ENCODE results near the gene ZGPAT. TPM values are rescaled to one million over a fixed set of nuclear protein-coding genes. Genes with fewer than 3 reads are reported as not detected.

The ZGPAT gene
- total and polyA plus RNA-seq, 9 of the 15 experiments (the other 6 are each of a cell fraction or from before 2014, with no cell fraction given), result 0.14 to 26.6 (median 7.4) TPM

- TF ChIP-seq ZNF175 (CRISPR knock-in tag; IDR thresholded peaks at IDR 0.05; ENCODE audit: low read depth) (no peak), NR0B1 (IDR thresholded peaks at IDR 0.05; ENCODE audit: partially characterized antibody) (no peak), KDM1A (IDR thresholded peaks at IDR 0.05) (no peak), HDAC1 (IDR thresholded peaks at IDR 0.05) (peak in 1 of 2 experiments; percentile 81; a peak in 2 of 4 replicates), ZBTB5 (IDR thresholded peaks at IDR 0.05) (no peak), ZNF695 (CRISPR knock-in tag; IDR thresholded peaks at IDR 0.05) (no peak), ZNF785 (CRISPR knock-in tag; IDR thresholded peaks at IDR 0.05) (no peak), RBM39 (optimal IDR thresholded peaks at IDR 0.05; ENCODE audit: low read depth, low read length) (no peak), ZNF76 (CRISPR knock-in tag; IDR thresholded peaks at IDR 0.05; ENCODE audit: borderline replicate concordance) (no peak), ZNF3 (CRISPR knock-in tag; IDR thresholded peaks at IDR 0.05) (no peak), ZNF263 (CRISPR knock-in tag; IDR thresholded peaks at IDR 0.05; ENCODE audit: borderline replicate concordance) (peak; percentile 29; the same call in 1 of the 2 replicates), TAL1 (IDR thresholded peaks at IDR 0.05) (no peak), GABPA (tag; conservative IDR thresholded peaks at IDR 0.05; ENCODE audit: low read depth) (no peak), ZBTB7A (IDR thresholded peaks at IDR 0.05; ENCODE audit: borderline replicate concordance, control insufficient read depth, low read depth, low read length) (peak; percentile 68; the same call in 1 of the 2 replicates), NR1H2 (CRISPR knock-in tag; IDR thresholded peaks at IDR 0.05) (no peak), GATA2 (CRISPR knock-in tag; IDR thresholded peaks at IDR 0.05) (no peak; the same call in 1 of the 2 replicates), ZNF395 (CRISPR knock-in tag; IDR thresholded peaks at IDR 0.05) (no peak), MTA3 (IDR thresholded peaks at IDR 0.05; ENCODE audit: borderline replicate concordance) (peak; percentile 52; the same call in 1 of the 2 replicates), RNF219 (CRISPR knock-in tag; IDR thresholded peaks at IDR 0.05) (no peak), DNMT1 (IDR thresholded peaks at IDR 0.05) (no peak), BRD4 (IDR thresholded peaks at IDR 0.05) (no peak)
These were observed 33.0 kb downstream of the ZGPAT start (continued) for GRCh38 chr20:63740627-63741353.
